Adrenal gland (tissue), 12 donors: ENCODE measurements around the gene CNTNAP2. TPM values are rescaled to one million over a fixed set of nuclear protein-coding genes. Genes with fewer than 3 reads are reported as not detected.

Experiments
- DNase-seq, 7 donors: peaks; one replicate each; pipeline ENCODE4 v3.0.0-alpha.2; 2019 to 2020
- H3K27ac ChIP-seq, 5 donors: fragments of 200-600 bp; sonication (generic) in 4 of 5; 1 replicate in 3 of 5; 2 replicates in 2 of 5; pipeline versions ENCODE4 v1.5.1 to v1.8.0; 2016 to 2020; ENCODE audit warnings: mild to moderate bottlenecking in 1 of 5
- H3K27me3 ChIP-seq: fragments of 200-600 bp; 2 replicates; pipeline ENCODE4 v1.8.0; 2021
- H3K36me3 ChIP-seq, 2 donors: fragments of 200-600 bp; replicated peaks in 1 of 2; 1 replicate in 1 of 2; 2 replicates in 1 of 2; pipeline versions ENCODE4 v1.5.1 to v1.8.0; 2018 to 2022
- H3K4me1 ChIP-seq, 2 donors: fragments of 200-600 bp; replicated peaks in 1 of 2; 1 replicate in 1 of 2; 2 replicates in 1 of 2; pipeline versions ENCODE4 v1.5.1 to v1.8.0; 2018 to 2021
- H3K4me3 ChIP-seq, 4 donors: fragments of 200-600 bp; sonication (generic) in 3 of 4; one replicate each; pipeline ENCODE4 v1.5.1; 2016 to 2018
- H3K9me3 ChIP-seq, 3 donors: fragments of 200-600 bp; sonication (generic) in 1 of 3; replicated peaks in 1 of 3; 1 replicate in 2 of 3; 2 replicates in 1 of 3; pipeline versions ENCODE4 v1.5.1 to v1.8.0; 2016 to 2021
- CTCF ChIP-seq, 6 experiments: fragments of 450-650 bp in 4 of 6; fragments of 200-600 bp in 2 of 6; sonication (generic) in 1 of 6; IDR thresholded peaks; 1 replicate in 5 of 6; 2 replicates in 1 of 6; pipeline versions ENCODE4 v1.5.1 to v1.8.0; 2016 to 2021; ENCODE audit warnings: antibody characterized with exemption in 6 of 6, mild to moderate bottlenecking in 2 of 6, moderate library complexity in 1 of 6
- POLR2A ChIP-seq, 2 donors: fragments of 450-650 bp; IDR thresholded peaks; one replicate each; pipeline ENCODE4 v1.6.1; 2017; ENCODE audit warnings: antibody characterized with exemption in 2 of 2, mild to moderate bottlenecking in 2 of 2, moderate library complexity in 1 of 2
- WGBS, 4 donors: extraction: QIAGEN DNeasy Blood & Tissue Kit in 2 of 4; methylation state at CpG; one replicate each; pipeline versions ENCODE4 v1.1.5 to v1.1.7; 2013 to 2017; 5-methylcytosine and 5-hydroxymethylcytosine counted together
- intact Hi-C, 2 donors: fragments of 100-400 bp; cut with DNase I; formaldehyde crosslinking; loops; one replicate each; pipeline versions ENCODE4 v1.14.1 to v1.15.0; 2022 to 2023
- polyA plus RNA-seq, 3 donors: library from polyadenylated mRNA; stranded (reverse); fragments of 200-250 nt in 2 of 3; fragments of 350-450 nt in 1 of 3; fragmentation: Illumina TruSeq in 1 of 3; extraction: RNeasy Lipid Tissue Mini Kit (QIAGEN cat#74804) in 1 of 3; gene quantifications; one replicate each; pipeline ENCODE4 v1.2.3, GENCODE V29; 2013 to 2014
- total RNA-seq, 9 donors: library from RNA; depleted of rRNA in 4 of 9; stranded (reverse); fragments of >200 nt in 4 of 9; fragments of 120-200 nt in 1 of 9; fragmentation: NEBNext Ultra II Directional in 1 of 9; extraction: Animal tissue kit (Norgen Biotek cat#: 25700) in 1 of 9; gene quantifications; one replicate each; pipeline versions ENCODE4 v1.1.0 to v1.2.4, GENCODE V29; 2013 to 2023
- donor health status: healthy with polysubstance abuse.
- donor health status: Bipolar disorder and iron deficiency.
- donor health status: DM: yes; HTN: yes; CAD: no.
- donor health status: DM: no; HTN: no; CAD: no.
- donor health status: DM: no; HTN: no; CAD: no.
- donor health status: DM: yes; HTN: yes; CAD: no.

The CNTNAP2 gene
- total and polyA plus RNA-seq, 12 donors: 0.14 to 6.3 (median 1.8) TPM; not detected in 2

- Histone ChIP-seq H3K9me3 (no peaks in the 10 kb centered on the region), H3K27me3 (no peaks in the 10 kb centered on the region), H3K36me3 (no peaks in the 10 kb centered on the region), H3K4me3 (no peak overlapping the region), H3K27ac (no peak overlapping the region), H3K4me1 (no peaks in the 10 kb centered on the region)
- intact Hi-C loops: no loop called here
- no peak for TF ChIP-seq CTCF (IDR thresholded peaks at IDR 0.05)
- no peak for TF ChIP-seq POLR2A (IDR thresholded peaks at IDR 0.05)
- 60 to 70% (median 64%) methylated on average over 5 of the region's 5 CpGs for WGBS, 4 donors
- DNase-seq: no peak
Measured at GRCh38 chr7:147700702-147701101, 1584.1 kb downstream of the CNTNAP2 start.

- TF ChIP-seq CTCF (IDR thresholded peaks at IDR 0.05) (no peak), POLR2A (IDR thresholded peaks at IDR 0.05) (no peak)
- no peak overlapping the region for H3K27ac ChIP-seq
- no peaks in the 10 kb centered on the region for H3K36me3 ChIP-seq
- DNase-seq: no peak
- H3K27me3 ChIP-seq: no peaks in the 10 kb centered on the region
- peaks cover 0 to 9% (median 0%) of the 10 kb centered on the region in 3 donors for H3K9me3 ChIP-seq
- intact Hi-C loops: no loop called here
- no peak overlapping the region for H3K4me3 ChIP-seq
- H3K4me1 ChIP-seq: no peaks in the 10 kb centered on the region
Measured at GRCh38 chr7:147707926-147708325, 1591.3 kb downstream of the CNTNAP2 start.

- no peak overlapping the region for H3K4me3 ChIP-seq
- intact Hi-C loops: no loop called here
- H3K27me3 ChIP-seq: no peaks in the 10 kb centered on the region
- no peaks in the 10 kb centered on the region for H3K4me1 ChIP-seq
- TF ChIP-seq POLR2A (IDR thresholded peaks at IDR 0.05): no peak
- TF ChIP-seq CTCF (IDR thresholded peaks at IDR 0.05): no peak
- no peaks in the 10 kb centered on the region for H3K36me3 ChIP-seq
- H3K27ac ChIP-seq: no peak overlapping the region
- 74 to 85% (median 79%) methylated on average over 6 of the region's 6 CpGs for WGBS, 4 donors
- DNase-seq: no peak
- H3K9me3 ChIP-seq: peaks cover 0 to 9% (median 0%) of the 10 kb centered on the region in 3 donors
Measured at GRCh38 chr7:147708871-147709270, 1592.3 kb downstream of the CNTNAP2 start.

- WGBS, 4 donors: 38 to 68% (median 49%) methylated on average over 2 of the region's 2 CpGs
- H3K9me3 ChIP-seq: peaks cover 0 to 9% (median 0%) of the 10 kb centered on the region in 3 donors
- DNase-seq: no peak
- TF ChIP-seq CTCF (IDR thresholded peaks at IDR 0.05): no peak
- no peak for TF ChIP-seq POLR2A (IDR thresholded peaks at IDR 0.05)
- H3K4me1 ChIP-seq: no peaks in the 10 kb centered on the region
- intact Hi-C loops: no loop called here
- no peaks in the 10 kb centered on the region for H3K27me3 ChIP-seq
- H3K36me3 ChIP-seq: no peaks in the 10 kb centered on the region
- no peak overlapping the region for H3K4me3 ChIP-seq
- H3K27ac ChIP-seq: no peak overlapping the region
Measured at GRCh38 chr7:147711447-147711846, 1594.8 kb downstream of the CNTNAP2 start.
